GM12878 (cell line): ENCODE data around the gene PRSS56. TPM values are rescaled to one million over a fixed set of nuclear protein-coding genes. Genes with fewer than 3 reads are reported as not detected.

Experiments
- ATF3 ChIP-seq: IDR thresholded peaks from 2 replicates; pipeline ENCODE4 v1.6.1; 2011; ENCODE audit warnings: low read depth, mild to moderate bottlenecking, low read length, moderate library complexity, borderline replicate concordance; ENCODE audit errors: extremely low read depth
- BCL3 ChIP-seq: IDR thresholded peaks from 2 replicates; pipeline ENCODE4 v1.6.1; 2011; ENCODE audit warnings: borderline replicate concordance, low read depth, mild to moderate bottlenecking, moderate library complexity, low read length; ENCODE audit not compliant: insufficient read depth, poor library complexity, severe bottlenecking
- DPF2 ChIP-seq: fragments of 450-650 bp; IDR thresholded peaks from 2 replicates; pipeline ENCODE4 v1.6.1; 2017; ENCODE audit warnings: mild to moderate bottlenecking
- E2F8 ChIP-seq: fragments of 450-650 bp; IDR thresholded peaks from 2 replicates; pipeline ENCODE4 v1.6.1; 2018; ENCODE audit warnings: mild to moderate bottlenecking, low read depth, moderate library complexity; ENCODE audit not compliant: partially characterized antibody
- ESRRA ChIP-seq: IDR thresholded peaks from 2 replicates; pipeline ENCODE4 v1.6.1; 2012; ENCODE audit warnings: mild to moderate bottlenecking, low read length, improper control_type of control experiment
- FOS ChIP-seq: IDR thresholded peaks from 3 replicates; pipeline ENCODE4 v1.6.1; 2011; ENCODE audit warnings: borderline replicate concordance; ENCODE audit not compliant: insufficient read length; ENCODE audit errors: extremely low read depth
- GATAD2B ChIP-seq: fragments of 450-650 bp; conservative IDR thresholded peaks from 2 replicates; pipeline ENCODE4 v1.6.1; 2017; ENCODE audit warnings: low read depth, mild to moderate bottlenecking, moderate library complexity
- IKZF1 ChIP-seq: fragments of 450-650 bp; conservative IDR thresholded peaks from 2 replicates; pipeline ENCODE4 v1.6.1; 2017; ENCODE audit warnings: antibody characterized with exemption, mild to moderate bottlenecking
- JUND ChIP-seq: IDR thresholded peaks from 2 replicates; pipeline ENCODE4 v1.6.1; 2012; ENCODE audit warnings: low read depth, mild to moderate bottlenecking, low read length, improper control_type of control experiment, moderate library complexity
- KLF5 ChIP-seq: fragments of 450-650 bp; IDR thresholded peaks from 2 replicates; pipeline ENCODE4 v1.6.1; 2014; ENCODE audit warnings: mild to moderate bottlenecking; ENCODE audit not compliant: partially characterized antibody
- RAD51 ChIP-seq: fragments of 450-650 bp; IDR thresholded peaks from 2 replicates; pipeline ENCODE4 v1.6.1; 2016; ENCODE audit warnings: moderate library complexity, mild to moderate bottlenecking, inconsistent platforms
- SIN3A ChIP-seq: IDR thresholded peaks from 2 replicates; pipeline ENCODE4 v1.6.1; 2012; ENCODE audit warnings: low read depth, low read length, improper control_type of control experiment
- SUZ12 ChIP-seq: fragments of 200-600 bp; sonication (generic); IDR thresholded peaks from one replicate; pipeline ENCODE4 v1.6.1; 2018; ENCODE audit warnings: antibody characterized with exemption, mild to moderate bottlenecking; ENCODE audit not compliant: unreplicated experiment
- TAF1 ChIP-seq: IDR thresholded peaks from 2 replicates; pipeline ENCODE4 v1.6.1; 2011; ENCODE audit warnings: mild to moderate bottlenecking, low read depth, low read length, borderline replicate concordance
- ZBED1 ChIP-seq: IDR thresholded peaks from 2 replicates; pipeline ENCODE4 v1.6.1; 2016; ENCODE audit warnings: borderline replicate concordance
- ZNF384 ChIP-seq: IDR thresholded peaks from 2 replicates; pipeline ENCODE4 v1.6.1; 2012; ENCODE audit warnings: low read depth, mild to moderate bottlenecking, low read length, improper control_type of control experiment, borderline replicate concordance
- polyA plus RNA-seq, 11 experiments: library from polyadenylated mRNA; depleted of rRNA in 4 of 11; unstranded in 6 of 11; stranded (reverse) in 5 of 11; fragments of >200 nt; fragmentation: Nextera tagmentation in 4 of 11; fragmentation: Illumina TruSeq in 1 of 11; extraction: Ambion mirVana in 4 of 11; extraction: Trizol in 1 of 11; gene quantifications; 1 replicate in 1 of 11; 2 replicates in 10 of 11; pipeline versions ENCODE4 v1.2.1 to v1.2.3, GENCODE V29; 2011 to 2016; ENCODE audit warnings: inconsistent platforms in 2 of 11, missing spikeins in 2 of 11, low read depth in 1 of 11
- total RNA-seq, 4 experiments: library from RNA; depleted of rRNA in 3 of 4; stranded (reverse); fragments of >200 nt in 3 of 4; fragmentation: Illumina TruSeq in 1 of 4; extraction: Trizol in 1 of 4; gene quantifications; 2 replicates each; pipeline versions ENCODE4 v1.2.1 to v1.2.3, GENCODE V29; 2013 to 2021
- TF ChIP-seq, protein P1 (sequence below): IDR thresholded peaks from 2 replicates; pipeline ENCODE4 v1.6.1; 2011; ENCODE audit warnings: mild to moderate bottlenecking, low read depth, low read length, moderate library complexity; ENCODE audit not compliant: insufficient replicate concordance
- TF ChIP-seq, protein P2 (sequence below): fragments of 450-650 bp; IDR thresholded peaks from 2 replicates; pipeline ENCODE4 v1.6.1; 2017; ENCODE audit warnings: borderline replicate concordance

The PRSS56 gene
- total and polyA plus RNA-seq, 10 of the 15 experiments (the other 5 are each of a cell fraction or from before 2014, with no cell fraction given): not detected

DNA sequence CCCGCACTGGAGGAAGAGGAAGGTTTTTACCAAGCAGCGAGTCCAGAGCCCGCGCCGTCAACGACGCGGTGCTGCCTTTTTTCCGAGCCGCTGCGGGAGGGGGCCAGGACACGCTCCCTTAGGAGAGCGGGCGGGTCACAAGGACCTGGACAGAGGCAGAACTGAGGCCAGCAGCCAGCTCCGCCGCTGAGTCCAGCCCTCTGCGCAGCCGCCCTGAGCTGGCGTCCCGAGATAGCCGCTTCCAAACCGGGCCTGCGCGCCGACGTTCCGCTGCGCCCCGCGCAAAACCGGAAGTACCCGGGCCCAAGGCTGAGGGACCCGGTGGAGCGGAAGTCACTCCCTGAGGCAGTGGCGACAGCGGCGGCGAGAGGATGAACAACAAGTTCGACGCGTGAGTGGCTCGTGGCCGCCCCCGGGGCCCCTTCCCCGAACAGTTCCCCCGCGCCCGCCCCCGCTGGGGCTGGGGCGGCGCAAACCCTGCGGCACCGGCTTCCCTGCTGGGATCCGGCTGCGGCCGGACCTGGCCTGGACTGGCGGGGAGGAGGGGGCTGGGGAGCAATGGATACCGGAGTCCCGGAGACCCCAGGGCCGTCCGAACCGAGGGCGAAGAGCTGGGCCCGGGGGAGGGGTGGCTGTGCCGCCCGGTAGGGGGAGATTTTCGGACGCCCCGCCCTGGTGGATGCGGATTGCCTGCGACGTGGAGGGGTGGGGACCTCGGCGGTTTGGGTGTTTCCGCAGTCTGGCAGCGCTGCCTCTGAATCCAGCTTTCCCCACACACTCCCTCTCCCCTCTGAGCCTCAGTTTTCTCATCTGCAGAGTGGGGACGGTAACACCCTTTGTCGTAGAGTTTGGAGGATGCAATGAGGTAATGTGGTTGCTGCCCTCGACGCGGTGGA, 30.4 kb downstream of the PRSS56 start, which contains the start of the genes EIF4E2 and TIGD1 (continued):
- TF ChIP-seq E2F8: no peak
- 0 out of 2 replicates have a peak, but pooled peaks have one; percentile 39 for TF ChIP-seq ZBED1
- TF ChIP-seq GATAD2B: peak; percentile 91
- TF ChIP-seq ESRRA: no peak
- TF ChIP-seq IKZF1: peak; percentile 97
- no peak; the same call in 1 of the 2 replicates for TF ChIP-seq SIN3A
- TF ChIP-seq TAF1: peak; percentile 84; the same call in 1 of the 2 replicates
- TF ChIP-seq JUND: no peak
- TF ChIP-seq SUZ12: no peak
- TF ChIP-seq KLF5: peak; percentile 59
- no peak for TF ChIP-seq RAD51
- peak; percentile 11; the same call in 1 of the 2 replicates for TF ChIP-seq ATF3
- TF ChIP-seq, protein P1, sequence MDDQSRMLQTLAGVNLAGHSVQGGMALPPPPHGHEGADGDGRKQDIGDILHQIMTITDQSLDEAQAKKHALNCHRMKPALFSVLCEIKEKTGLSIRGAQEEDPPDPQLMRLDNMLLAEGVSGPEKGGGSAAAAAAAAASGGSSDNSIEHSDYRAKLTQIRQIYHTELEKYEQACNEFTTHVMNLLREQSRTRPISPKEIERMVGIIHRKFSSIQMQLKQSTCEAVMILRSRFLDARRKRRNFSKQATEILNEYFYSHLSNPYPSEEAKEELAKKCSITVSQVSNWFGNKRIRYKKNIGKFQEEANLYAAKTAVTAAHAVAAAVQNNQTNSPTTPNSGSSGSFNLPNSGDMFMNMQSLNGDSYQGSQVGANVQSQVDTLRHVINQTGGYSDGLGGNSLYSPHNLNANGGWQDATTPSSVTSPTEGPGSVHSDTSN: no peak
- TF ChIP-seq BCL3: no peak
- TF ChIP-seq ZNF384: no peak
- TF ChIP-seq FOS: no peak
- TF ChIP-seq, protein P2, sequence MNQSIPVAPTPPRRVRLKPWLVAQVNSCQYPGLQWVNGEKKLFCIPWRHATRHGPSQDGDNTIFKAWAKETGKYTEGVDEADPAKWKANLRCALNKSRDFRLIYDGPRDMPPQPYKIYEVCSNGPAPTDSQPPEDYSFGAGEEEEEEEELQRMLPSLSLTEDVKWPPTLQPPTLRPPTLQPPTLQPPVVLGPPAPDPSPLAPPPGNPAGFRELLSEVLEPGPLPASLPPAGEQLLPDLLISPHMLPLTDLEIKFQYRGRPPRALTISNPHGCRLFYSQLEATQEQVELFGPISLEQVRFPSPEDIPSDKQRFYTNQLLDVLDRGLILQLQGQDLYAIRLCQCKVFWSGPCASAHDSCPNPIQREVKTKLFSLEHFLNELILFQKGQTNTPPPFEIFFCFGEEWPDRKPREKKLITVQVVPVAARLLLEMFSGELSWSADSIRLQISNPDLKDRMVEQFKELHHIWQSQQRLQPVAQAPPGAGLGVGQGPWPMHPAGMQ: no peak
- TF ChIP-seq DPF2: 0 out of 2 replicates have a peak, but pooled peaks have one; percentile 34
